Stimulated activated CD4-positive, alpha-beta T cell treated with anti-CD3 and anti-CD28 coated beads, Interleukin-15, amount 100 ng/mL, for 24 hours (primary cell): Measurements from ENCODE around the gene PREX1.

Experiments
- DNase-seq: peaks from one replicate; pipeline ENCODE4 v3.0.0-alpha.2; 2020

PREX1 gene

GRCh38 chr20:48597521-48598302 is 230.1 kb downstream of the PREX1 start:
- DNase-seq = no peak

GRCh38 chr20:48596334-48596898 is 231.4 kb downstream of the PREX1 start:
- DNase-seq = no peak

DNA sequence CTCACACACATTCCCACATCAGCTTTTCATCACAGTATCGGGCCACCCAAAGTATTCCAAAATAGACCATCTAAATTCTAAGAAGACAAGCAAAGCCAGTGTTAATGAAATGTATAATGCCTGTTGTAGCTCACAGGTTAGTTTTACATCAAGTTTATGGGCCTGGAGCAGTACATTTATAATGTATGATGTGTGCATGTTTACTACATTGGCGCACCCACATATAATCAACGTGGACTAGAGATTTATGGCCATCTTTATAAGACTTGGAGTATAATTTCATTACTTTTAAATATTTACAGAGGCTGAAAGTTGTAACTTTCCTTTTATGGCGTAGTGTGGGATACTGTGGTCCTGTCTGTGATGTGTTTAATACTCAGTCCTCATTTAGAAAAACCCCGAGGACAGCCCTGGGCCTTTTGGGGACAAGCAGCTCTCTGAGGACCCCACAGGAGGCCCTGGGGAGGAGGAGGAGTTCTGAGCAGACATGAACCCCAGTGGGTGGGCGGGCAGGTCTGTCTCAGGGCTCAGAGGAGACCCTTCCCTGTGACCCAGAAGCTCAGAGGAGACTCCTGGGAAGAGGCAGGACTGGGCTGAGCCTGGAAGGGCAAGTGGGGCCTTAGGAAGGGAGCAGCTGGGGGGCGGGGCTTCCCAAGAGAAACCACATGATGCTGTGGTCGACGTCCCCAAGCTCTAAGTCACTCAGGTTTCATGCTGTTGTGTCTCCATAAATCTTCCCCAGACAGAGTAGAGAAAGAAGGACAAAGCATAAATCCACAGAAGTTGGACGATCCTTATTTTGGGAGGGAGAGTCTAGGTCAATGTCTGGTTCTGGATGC is 232.1 kb downstream of the PREX1 start:
- DNase-seq = no peak

DNA sequence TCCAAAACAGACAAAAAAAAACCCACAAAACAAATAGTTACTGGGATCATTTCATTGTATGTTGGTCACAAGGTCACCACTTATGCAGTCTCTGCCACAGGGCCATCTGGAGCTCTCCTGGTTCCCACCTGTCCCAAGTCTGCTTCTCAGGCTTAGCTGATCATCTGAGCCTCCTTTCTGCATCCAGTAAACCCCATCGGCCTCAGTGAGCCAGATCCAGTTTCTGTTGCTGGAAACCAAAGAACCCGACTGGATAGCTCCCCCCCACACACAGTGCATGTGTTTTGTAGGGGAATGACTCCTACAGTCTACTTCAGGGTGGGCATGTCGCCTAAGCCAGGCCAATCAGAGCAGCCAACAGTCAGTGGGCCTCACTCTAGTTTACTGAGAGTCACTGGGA is 233.3 kb downstream of the PREX1 start:
- DNase-seq = no peak

GRCh38 chr20:48592107-48592940 is 235.5 kb downstream of the PREX1 start:
- DNase-seq = no peak

DNA sequence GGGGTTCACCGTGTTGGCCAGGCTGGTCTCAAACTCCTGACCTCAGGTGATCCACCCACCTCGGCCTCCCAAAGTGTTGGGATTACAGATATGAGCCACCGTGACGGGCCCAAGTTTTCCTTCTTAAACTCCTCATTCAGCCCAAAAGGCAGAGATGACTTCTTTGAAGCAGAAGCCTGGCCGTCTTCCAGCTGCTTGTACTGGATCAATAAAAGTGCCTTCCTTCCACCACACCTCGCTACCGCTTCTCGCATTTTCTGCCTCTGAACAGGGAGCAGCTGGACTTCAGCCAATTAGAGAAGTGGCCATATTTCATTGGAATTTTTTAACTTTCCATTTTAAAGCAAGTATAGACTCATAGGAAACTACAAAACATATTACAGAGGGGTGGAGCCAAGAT is 241.1 kb downstream of the PREX1 start:
- DNase-seq = no peak

DNA sequence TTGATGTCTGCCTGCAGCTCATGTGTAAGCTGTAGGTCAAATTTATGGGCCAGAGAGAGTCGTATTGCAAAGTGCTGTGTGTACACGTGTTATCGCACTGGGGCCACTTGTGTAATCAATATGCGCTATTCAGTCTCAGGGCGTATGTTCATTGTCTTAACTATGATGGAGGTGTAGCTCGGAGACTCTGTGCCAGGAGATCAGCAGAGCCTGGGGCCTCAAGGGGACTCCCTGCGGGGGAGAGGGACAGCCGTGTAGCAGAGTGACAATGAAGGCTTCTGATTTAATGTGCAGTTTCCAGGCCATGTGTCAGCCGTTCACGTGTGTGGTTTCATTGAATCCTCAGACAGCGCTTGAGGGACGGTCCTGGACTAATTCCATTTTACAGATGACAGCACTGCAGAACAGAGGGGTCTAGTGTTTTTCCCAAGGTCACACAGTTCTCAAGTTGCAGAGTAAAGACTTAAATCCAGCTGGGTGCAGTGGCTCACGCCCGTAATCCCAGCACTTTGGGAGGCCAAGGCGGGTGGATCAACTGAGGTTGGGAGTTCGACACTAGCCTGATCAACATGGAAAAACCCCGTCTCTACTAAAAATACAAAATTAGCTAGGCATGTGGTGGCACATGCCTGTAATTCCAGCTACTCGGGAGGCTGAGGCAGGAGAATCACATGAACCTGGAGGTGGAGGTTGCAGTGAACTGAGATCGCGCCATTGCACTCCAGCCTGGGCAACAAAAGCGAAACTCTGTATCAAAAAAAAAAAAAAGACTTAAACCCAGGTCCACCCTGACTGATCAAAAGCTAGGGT is 242.5 kb downstream of the PREX1 start:
- DNase-seq = no peak

DNA sequence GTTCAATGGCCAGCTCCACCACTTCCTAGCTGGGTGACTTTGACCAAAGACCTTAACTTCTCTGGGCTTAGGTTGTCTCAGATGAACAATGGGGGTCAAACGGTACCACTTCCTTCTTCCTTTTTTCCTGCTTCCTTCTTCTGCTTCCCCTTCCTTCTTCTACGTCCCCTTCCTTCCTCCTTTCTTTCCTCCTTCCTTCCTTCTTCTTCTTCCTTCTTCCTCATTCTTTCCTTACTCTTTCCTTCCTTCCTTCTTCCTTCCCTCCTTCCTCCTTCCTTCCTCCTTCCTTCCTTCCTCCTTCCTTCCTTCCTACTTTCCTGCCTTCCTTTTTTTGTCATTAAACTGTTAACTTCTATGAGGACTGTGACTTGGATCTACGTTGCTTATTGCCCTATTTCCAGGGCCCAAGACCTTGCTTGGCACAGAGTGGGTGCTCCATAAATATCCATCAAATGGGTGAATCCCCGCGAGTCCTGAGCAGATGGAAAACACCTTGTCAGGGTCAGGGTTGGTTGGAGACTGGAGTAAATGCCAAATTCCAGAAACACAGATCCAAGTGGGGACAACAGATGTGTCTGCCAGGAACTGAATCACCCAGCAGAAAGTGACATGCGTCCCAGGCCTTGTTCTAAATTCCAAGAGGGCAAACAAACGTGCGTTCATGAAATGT is 243.3 kb downstream of the PREX1 start:
- DNase-seq = no peak

DNA sequence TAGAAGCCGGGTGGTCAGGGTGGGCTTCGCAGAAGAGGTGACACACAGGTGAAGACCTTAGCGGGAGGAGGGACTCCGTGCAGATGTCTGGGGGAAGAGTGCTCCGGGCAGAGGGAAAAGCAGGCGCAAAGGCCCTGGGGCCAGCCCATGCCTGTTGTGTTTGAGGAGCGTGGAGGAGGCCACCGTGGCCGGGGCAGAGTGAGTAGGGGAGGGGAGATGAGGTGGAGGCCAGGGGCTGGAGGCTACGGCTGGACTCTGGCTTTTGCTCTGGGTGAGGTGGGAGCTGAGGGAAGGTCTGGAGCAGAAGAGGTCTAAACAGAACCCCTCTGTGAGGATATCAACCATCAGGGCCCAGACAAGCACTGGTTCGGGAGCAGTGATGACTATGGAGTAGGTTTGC is 244.0 kb downstream of the PREX1 start:
- DNase-seq = no peak

DNA sequence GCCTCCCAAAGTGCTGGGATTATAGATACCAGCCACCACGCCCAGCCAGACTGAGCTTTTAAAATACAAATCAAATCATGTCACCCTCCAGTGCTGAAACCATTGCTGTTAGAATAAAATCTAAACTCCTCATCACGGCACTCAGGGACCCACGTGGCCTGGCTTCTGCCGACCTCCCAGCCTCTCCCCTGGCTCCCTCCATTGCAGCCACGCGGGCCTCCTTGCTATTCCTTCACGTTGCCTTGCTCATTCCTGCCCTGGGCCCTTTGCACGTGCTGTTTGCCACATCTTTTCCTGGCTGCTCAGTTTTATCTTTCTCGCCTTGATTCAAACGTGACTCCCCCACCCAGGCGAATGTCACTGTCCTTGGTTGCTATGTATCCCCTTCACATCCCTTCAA is 244.6 kb downstream of the PREX1 start:
- no peak for DNase-seq

DNA sequence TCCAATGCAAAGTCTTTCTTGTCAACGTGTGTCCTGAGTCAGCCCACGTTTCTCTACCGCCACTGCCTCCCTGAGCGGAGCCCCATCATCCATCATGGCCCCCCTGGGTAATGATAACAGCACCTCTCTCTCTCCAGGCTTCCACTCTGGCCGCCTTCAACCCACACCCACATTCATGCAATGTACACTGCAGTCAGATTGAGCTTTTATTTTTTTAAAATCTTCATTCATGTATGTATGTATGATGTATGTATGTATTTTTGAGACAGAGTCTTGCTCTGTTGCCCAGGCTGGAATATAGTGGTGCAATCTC is 245.2 kb downstream of the PREX1 start:
- no peak for DNase-seq

GRCh38 chr20:48581167-48581566 is 246.6 kb downstream of the PREX1 start:
- no peak for DNase-seq

- no peak for DNase-seq
Measured at GRCh38 chr20:48578397-48579098, 249.3 kb downstream of the PREX1 start.

DNA sequence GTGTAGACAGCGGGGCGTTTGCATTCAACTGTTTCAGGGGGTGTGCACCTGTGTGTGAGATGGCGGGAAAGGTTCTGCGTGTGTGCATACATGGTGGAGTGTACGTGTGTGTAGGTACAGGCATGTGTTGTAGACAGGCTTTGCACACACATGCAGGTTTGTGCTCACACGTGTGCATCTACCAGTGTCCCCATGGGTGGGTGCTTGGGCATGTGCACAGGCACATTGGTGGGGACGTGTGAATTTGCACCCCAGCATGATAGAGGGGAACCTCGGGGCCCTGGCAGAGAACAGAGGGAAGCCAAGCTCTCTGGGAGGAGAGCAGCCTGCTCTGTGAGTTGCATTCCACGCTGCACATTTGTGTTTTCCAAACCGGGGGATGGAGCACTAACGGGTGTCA is 250.2 kb downstream of the PREX1 start:
- no peak for DNase-seq

DNA sequence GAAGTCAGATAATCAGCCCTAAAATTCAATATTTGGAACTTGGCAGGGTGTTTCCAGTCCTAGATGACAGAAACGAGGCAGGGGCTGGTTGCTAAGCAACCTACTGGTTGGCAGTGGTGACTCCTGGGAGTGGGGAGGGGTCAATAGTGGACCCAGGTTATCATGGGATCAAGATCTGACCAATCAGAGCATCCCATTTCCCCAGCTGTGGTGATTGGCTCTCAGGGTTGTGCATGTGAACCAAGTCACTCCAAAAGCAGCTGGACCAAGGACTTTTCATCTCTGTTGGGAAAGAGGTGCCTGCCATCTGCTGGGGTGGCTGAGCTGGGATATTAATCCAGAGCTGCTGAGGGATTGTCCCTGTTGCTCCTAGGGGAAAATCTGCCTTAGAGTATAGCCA is 253.4 kb downstream of the PREX1 start:
- no peak for DNase-seq
